Measurements from ENCODE around the gene LIPC.

DNA sequence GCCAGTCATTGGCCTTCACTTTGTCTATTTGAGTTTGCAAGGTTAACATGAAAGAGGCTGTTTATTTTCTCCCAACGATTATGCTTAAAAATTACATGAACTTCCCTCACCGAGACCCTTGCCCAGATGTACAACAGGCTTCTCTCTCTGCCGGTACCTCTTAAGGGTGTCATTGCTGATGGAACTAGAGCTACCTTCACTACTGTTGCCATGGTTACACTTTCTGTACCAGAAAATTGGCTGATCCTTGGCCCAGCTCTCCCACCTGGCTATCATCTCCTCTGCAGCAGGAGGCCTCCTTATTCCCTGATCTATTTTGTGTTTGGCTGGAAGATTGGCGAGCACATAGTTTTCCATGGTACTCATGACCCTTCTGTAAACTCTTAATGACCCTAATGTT, 24.0 kb upstream of the LIPC start:
- TF ChIP-seq, protein P1, sequence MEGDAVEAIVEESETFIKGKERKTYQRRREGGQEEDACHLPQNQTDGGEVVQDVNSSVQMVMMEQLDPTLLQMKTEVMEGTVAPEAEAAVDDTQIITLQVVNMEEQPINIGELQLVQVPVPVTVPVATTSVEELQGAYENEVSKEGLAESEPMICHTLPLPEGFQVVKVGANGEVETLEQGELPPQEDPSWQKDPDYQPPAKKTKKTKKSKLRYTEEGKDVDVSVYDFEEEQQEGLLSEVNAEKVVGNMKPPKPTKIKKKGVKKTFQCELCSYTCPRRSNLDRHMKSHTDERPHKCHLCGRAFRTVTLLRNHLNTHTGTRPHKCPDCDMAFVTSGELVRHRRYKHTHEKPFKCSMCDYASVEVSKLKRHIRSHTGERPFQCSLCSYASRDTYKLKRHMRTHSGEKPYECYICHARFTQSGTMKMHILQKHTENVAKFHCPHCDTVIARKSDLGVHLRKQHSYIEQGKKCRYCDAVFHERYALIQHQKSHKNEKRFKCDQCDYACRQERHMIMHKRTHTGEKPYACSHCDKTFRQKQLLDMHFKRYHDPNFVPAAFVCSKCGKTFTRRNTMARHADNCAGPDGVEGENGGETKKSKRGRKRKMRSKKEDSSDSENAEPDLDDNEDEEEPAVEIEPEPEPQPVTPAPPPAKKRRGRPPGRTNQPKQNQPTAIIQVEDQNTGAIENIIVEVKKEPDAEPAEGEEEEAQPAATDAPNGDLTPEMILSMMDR (IDR thresholded peaks at IDR 0.05 in 4 of 5, conservative IDR thresholded peaks at IDR 0.05 in 1 of 5), result no peak
- no peak for TF ChIP-seq POLR2A (IDR thresholded peaks at IDR 0.05)
